Measurements from ENCODE around the gene TMEM147. TPM values are rescaled to one million over a fixed set of nuclear protein-coding genes. Genes with fewer than 3 reads are reported as not detected.

TMEM147 gene
- total RNA-seq, 6 donors from 2014 or later = 25.1 to 94.2 (median 71.2) TPM

DNA sequence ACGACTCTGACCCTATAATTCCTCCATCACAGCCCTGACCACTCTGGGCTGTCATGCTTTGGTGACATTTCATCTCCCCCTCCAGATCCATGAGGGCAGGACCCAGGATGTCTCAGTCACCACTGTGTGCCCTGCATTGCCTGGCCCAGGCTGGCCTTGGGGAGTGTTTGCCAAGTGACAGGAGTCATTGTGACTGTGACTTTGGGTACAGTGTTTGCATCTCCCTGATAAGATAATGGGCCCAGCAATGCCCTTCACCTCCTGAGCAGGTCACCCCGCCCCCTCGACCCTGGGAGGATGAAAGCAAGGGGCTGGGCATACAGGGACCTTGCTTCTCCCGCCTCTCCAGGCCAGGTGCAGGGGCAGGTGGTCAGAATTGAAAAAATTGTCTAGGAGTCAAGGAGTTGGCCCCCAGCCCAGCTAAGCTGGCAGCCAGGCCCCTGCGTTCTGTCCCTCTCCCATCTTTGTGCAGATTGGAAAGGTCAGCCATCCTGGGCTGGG lies 23.9 kb downstream of the TMEM147 start:
- TF ChIP-seq EP300 (IDR thresholded peaks at IDR 0.05) (no peak), POLR2AphosphoS5 (IDR thresholded peaks at IDR 0.05) (no peak), POLR2A (IDR thresholded peaks at IDR 0.05) (no peak)
- TF ChIP-seq, protein P1, sequence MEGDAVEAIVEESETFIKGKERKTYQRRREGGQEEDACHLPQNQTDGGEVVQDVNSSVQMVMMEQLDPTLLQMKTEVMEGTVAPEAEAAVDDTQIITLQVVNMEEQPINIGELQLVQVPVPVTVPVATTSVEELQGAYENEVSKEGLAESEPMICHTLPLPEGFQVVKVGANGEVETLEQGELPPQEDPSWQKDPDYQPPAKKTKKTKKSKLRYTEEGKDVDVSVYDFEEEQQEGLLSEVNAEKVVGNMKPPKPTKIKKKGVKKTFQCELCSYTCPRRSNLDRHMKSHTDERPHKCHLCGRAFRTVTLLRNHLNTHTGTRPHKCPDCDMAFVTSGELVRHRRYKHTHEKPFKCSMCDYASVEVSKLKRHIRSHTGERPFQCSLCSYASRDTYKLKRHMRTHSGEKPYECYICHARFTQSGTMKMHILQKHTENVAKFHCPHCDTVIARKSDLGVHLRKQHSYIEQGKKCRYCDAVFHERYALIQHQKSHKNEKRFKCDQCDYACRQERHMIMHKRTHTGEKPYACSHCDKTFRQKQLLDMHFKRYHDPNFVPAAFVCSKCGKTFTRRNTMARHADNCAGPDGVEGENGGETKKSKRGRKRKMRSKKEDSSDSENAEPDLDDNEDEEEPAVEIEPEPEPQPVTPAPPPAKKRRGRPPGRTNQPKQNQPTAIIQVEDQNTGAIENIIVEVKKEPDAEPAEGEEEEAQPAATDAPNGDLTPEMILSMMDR (IDR thresholded peaks at IDR 0.05) = no peak
- DNase-seq (no peak), ATAC-seq (ENCODE audit: low FRiP score in 2 of 2) (no peak)
- H3K27me3 ChIP-seq = no peaks in the 10 kb centered on the region
- H3K36me3 ChIP-seq = no peaks in the 10 kb centered on the region
- no peak overlapping the region for H3K4me3 ChIP-seq
- WGBS, 2 donors = 50 to 65% methylated on average over 2 to 5 of the region's 5 CpGs
- H3K9me3 ChIP-seq = no peaks in the 10 kb centered on the region
- no peaks in the 10 kb centered on the region for H3K4me1 ChIP-seq
- H3K27ac ChIP-seq = no peak overlapping the region

DNA sequence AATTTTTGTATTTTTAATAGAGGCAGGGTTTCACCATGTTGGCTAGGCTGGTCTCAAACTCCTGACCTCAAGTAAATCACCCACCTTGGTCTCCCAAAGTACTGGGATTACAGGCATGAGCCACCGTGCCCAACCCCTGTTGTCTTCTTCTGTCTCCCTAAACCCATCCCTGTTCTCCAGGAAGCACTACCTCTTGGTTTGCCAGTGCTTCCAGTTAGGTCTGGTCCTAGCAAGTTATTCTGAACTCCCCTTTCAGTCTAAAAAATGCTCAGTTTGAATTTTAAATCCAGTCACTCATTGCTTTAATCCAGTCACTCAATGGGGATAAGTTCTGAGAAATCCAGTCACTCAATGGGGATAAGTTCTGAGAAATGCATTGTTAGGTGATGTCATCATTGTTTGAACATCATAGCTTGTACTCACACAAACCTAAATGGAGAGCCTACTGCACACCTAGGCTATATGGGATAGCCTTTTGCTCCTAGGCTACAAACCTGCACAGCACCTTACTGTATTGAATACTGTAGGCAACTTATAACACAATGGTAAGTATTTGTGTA lies 26.1 kb downstream of the TMEM147 start:
- Histone ChIP-seq H3K27ac (no peak overlapping the region), H3K36me3 (no peaks in the 10 kb centered on the region), H3K4me1 (no peaks in the 10 kb centered on the region), H3K27me3 (no peaks in the 10 kb centered on the region), H3K4me3 (no peak overlapping the region), H3K9me3 (peaks cover 7 to 12% (median 10%) of the 10 kb centered on the region in 4 donors)
- ATAC-seq (ENCODE audit: low FRiP score in 2 of 2) = no peak
- no peak for DNase-seq
- TF ChIP-seq, protein P1 (IDR thresholded peaks at IDR 0.05) = no peak
- no peak for TF ChIP-seq EP300 (IDR thresholded peaks at IDR 0.05)
- no peak for TF ChIP-seq POLR2A (IDR thresholded peaks at IDR 0.05)
- no peak for TF ChIP-seq POLR2AphosphoS5 (IDR thresholded peaks at IDR 0.05)
- 64 to 88% methylated on average over 1 of the region's 1 CpG for WGBS, 2 donors

DNA sequence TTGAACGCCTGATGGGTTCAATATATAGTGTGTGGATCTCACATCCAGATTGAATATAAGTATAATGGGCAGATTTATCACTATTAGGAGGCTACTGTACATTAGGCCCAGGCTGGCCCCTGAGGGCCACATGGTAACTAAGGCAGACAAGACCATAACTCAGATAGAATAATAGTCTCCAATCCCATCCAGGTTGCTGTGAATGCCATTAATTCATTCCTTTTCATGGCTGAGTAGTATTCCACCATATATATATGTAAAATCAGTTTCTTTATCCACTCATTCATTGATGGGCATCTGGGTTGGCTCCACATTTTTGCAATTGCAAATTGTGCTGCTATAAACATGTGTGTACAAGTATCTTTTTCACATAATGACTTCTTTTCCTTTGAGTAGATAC lies 32.5 kb downstream of the TMEM147 start:
- 46 to 83% methylated on average over 1 of the region's 1 CpG for WGBS, 2 donors
- ATAC-seq (ENCODE audit: low FRiP score in 2 of 2) (no peak), DNase-seq (no peak)
- no peaks in the 10 kb centered on the region for H3K4me1 ChIP-seq
- no peaks in the 10 kb centered on the region for H3K27me3 ChIP-seq
- no peaks in the 10 kb centered on the region for H3K36me3 ChIP-seq
- TF ChIP-seq POLR2A (IDR thresholded peaks at IDR 0.05) = no peak
- no peak for TF ChIP-seq POLR2AphosphoS5 (IDR thresholded peaks at IDR 0.05)
- TF ChIP-seq EP300 (IDR thresholded peaks at IDR 0.05) = no peak
- TF ChIP-seq, protein P1 (IDR thresholded peaks at IDR 0.05) = no peak
- H3K9me3 ChIP-seq = peaks cover 10 to 19% (median 16%) of the 10 kb centered on the region in 4 donors
- no peak overlapping the region for H3K27ac ChIP-seq
- H3K4me3 ChIP-seq = no peak overlapping the region

DNA sequence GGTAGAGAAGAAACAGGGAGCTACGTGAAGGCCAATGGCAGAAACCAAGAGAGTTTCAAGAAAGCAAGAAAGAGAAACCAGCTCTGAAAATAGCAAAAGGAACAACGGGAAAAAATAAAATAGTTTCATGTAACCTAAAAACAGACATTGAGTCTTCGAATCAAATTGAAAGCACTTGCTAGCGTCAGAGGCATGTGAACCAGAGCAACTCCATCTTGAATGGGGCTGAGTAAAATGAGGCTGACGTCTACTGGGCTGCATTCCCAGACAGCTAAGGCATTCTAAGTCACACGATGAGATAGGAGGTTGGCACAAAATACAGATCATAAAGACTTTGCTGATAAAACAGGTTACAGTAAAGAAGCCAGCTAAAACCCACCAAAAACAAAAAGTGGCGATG lies 33.3 kb downstream of the TMEM147 start:
- no peaks in the 10 kb centered on the region for H3K36me3 ChIP-seq
- TF ChIP-seq POLR2AphosphoS5 (IDR thresholded peaks at IDR 0.05) (no peak), POLR2A (IDR thresholded peaks at IDR 0.05) (no peak), EP300 (IDR thresholded peaks at IDR 0.05) (no peak)
- TF ChIP-seq, protein P1 (IDR thresholded peaks at IDR 0.05) = no peak
- peaks cover 10 to 19% (median 16%) of the 10 kb centered on the region in 4 donors for H3K9me3 ChIP-seq
- H3K27me3 ChIP-seq = no peaks in the 10 kb centered on the region
- 72 to 74% methylated on average over 7 of the region's 7 CpGs for WGBS, 2 donors
- no peak for ATAC-seq (ENCODE audit: low FRiP score in 2 of 2)
- no peaks in the 10 kb centered on the region for H3K4me1 ChIP-seq
- no peak for DNase-seq
- H3K4me3 ChIP-seq = no peak overlapping the region
- H3K27ac ChIP-seq = no peak overlapping the region

DNA sequence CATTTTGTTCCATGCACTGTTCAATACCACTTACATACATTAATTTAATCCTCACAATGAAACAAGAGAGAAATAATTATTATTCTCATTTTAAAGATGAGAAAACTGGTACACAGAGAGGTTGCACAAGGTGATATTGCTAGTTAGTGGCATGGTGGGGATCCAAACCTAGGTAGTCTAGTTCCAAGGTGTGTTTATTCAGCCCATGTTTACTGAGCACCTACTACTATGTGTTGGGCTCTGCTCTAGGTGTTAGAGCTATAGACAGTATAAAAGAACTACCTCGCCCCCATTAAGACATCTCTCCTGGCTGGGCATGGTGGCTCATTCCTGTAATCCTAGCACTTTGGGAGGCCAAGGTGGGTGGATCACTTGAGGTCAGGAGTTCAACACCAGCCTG lies 37.3 kb downstream of the TMEM147 start:
- Histone ChIP-seq H3K36me3 (no peaks in the 10 kb centered on the region), H3K4me1 (no peaks in the 10 kb centered on the region), H3K27me3 (no peaks in the 10 kb centered on the region), H3K9me3 (no peaks in the 10 kb centered on the region), H3K27ac (no peak overlapping the region), H3K4me3 (no peak overlapping the region)
- DNase-seq = no peak
- WGBS, 2 donors = 76 to 80% methylated on average over 1 of the region's 1 CpG
- TF ChIP-seq EP300 (IDR thresholded peaks at IDR 0.05) = no peak
- no peak for TF ChIP-seq POLR2AphosphoS5 (IDR thresholded peaks at IDR 0.05)
- TF ChIP-seq, protein P1 (IDR thresholded peaks at IDR 0.05) = no peak
- no peak for TF ChIP-seq POLR2A (IDR thresholded peaks at IDR 0.05)
- no peak for ATAC-seq (ENCODE audit: low FRiP score in 2 of 2)

All from upper lobe of left lung (tissue), 6 donors.